ENCODE measurements around the gene CHST2. TPM values are rescaled to one million over a fixed set of nuclear protein-coding genes. Genes with fewer than 3 reads are reported as not detected.
"Not testable (repeated sequence)": the region's sequence is repeated elsewhere in the genome, so short reads cannot be mapped to it uniquely, and the experiment has no call there.

Gene CHST2, protein sequence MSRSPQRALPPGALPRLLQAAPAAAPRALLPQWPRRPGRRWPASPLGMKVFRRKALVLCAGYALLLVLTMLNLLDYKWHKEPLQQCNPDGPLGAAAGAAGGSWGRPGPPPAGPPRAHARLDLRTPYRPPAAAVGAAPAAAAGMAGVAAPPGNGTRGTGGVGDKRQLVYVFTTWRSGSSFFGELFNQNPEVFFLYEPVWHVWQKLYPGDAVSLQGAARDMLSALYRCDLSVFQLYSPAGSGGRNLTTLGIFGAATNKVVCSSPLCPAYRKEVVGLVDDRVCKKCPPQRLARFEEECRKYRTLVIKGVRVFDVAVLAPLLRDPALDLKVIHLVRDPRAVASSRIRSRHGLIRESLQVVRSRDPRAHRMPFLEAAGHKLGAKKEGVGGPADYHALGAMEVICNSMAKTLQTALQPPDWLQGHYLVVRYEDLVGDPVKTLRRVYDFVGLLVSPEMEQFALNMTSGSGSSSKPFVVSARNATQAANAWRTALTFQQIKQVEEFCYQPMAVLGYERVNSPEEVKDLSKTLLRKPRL
- total RNA-seq (ENCODE audit: unreplicated experiment): 51.7 TPM
- long read RNA-seq, full-length matches to known transcripts: 2 of 4 reads
- long read RNA-seq, partial matches to known transcripts: 0 of 4 reads
- long read RNA-seq, other reads (novel, unspliced or antisense): 2 of 4 reads

DNA sequence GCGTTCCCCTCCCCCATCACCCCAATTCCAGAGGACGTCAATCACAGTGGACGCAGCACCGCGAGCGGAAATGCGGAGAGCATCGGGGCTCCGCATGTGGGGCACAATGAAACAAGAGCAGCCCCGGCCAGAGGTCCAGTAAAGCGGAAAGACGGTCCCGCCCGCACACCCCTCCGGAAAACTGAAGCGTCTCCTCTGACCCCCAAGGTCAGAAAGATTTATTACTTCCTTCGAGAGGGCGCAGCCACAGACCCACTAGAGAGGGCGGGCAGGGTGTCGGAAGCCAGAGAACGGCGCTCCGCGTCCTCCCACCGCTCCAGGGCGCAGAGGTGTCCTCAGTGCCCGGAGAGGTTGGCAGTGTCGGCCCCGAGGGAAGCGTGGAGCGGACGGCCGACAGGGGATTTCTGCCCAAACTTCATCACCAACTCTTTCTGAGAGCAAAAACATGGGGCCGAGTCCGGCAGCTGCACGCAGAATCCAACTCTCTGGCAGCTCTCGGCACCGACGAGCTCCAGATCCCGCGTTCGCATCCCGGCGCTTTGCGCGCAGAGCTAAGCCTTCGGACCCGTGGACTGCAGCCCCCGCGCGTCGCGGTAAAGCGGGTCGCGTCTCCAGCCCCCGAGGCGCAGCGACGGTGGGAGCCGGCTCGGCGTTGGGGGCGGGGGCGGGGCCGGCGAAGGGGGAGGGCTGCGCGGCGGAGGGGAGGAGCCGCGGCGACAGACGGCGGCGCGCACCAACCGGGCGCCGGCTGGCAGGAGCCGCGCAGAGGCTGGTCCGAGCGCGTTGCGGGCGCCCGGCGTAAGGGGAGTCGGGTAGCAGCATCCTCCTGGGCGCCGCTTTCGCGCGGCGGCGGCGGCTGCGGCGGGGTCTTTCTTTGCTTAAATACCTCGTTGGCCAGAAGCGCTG lies at the start of gene CHST2:
CHST2 (plus strand) TSS at position 763 of the 906 bp plus-strand sequence. CDS start 1,046 bp downstream, outside the sequence.
- DNase-seq: peak; percentile 86
- Mint-ChIP-seq H3K4me1 (ENCODE audit: low read depth, unreplicated experiment) (peaks cover 17% of the 10 kb centered on the region), H3K36me3 (ENCODE audit: unreplicated experiment) (no peaks in the 10 kb centered on the region), H3K9me3 (ENCODE audit: unreplicated experiment) (peaks cover 6% of the 10 kb centered on the region), H3K27me3 (ENCODE audit: unreplicated experiment) (peaks cover 11% of the 10 kb centered on the region), H3K27ac (ENCODE audit: unreplicated experiment) (peak within 1 kb of the TSS; percentile 85), H3K4me3 (ENCODE audit: unreplicated experiment) (peak within 1 kb of the TSS; percentile 91)
- TF ChIP-seq CTCF (IDR thresholded peaks at IDR 0.05; ENCODE audit: partially characterized antibody, unreplicated experiment): no peak

- TF ChIP-seq CTCF (IDR thresholded peaks at IDR 0.05; ENCODE audit: partially characterized antibody, unreplicated experiment): no peak
- Mint-ChIP-seq H3K27ac (ENCODE audit: unreplicated experiment) (no peak overlapping the region), H3K27me3 (ENCODE audit: unreplicated experiment) (peaks cover 3% of the 10 kb centered on the region), H3K4me1 (ENCODE audit: low read depth, unreplicated experiment) (peaks cover 40% of the 10 kb centered on the region), H3K36me3 (ENCODE audit: unreplicated experiment) (no peaks in the 10 kb centered on the region), H3K9me3 (ENCODE audit: unreplicated experiment) (peaks cover 13% of the 10 kb centered on the region), H3K4me3 (ENCODE audit: unreplicated experiment) (no peak overlapping the region)
- no peak for DNase-seq
These were observed 48.5 kb upstream of the CHST2 start for GRCh38 chr3:143070977-143071551.

- no peaks in the 10 kb centered on the region for H3K36me3 Mint-ChIP-seq (ENCODE audit: unreplicated experiment)
- H3K27me3 Mint-ChIP-seq (ENCODE audit: unreplicated experiment): no peaks in the 10 kb centered on the region
- H3K9me3 Mint-ChIP-seq (ENCODE audit: unreplicated experiment): peaks cover 10% of the 10 kb centered on the region
- H3K4me3 Mint-ChIP-seq (ENCODE audit: unreplicated experiment): no peak overlapping the region
- no peak for DNase-seq
- no peak for TF ChIP-seq CTCF (IDR thresholded peaks at IDR 0.05; ENCODE audit: partially characterized antibody, unreplicated experiment)
- H3K4me1 Mint-ChIP-seq (ENCODE audit: low read depth, unreplicated experiment): peaks cover 38% of the 10 kb centered on the region
- H3K27ac Mint-ChIP-seq (ENCODE audit: unreplicated experiment): peak overlapping the region; percentile 72
These were observed 47.8 kb upstream of the CHST2 start for GRCh38 chr3:143071776-143072175.

DNA sequence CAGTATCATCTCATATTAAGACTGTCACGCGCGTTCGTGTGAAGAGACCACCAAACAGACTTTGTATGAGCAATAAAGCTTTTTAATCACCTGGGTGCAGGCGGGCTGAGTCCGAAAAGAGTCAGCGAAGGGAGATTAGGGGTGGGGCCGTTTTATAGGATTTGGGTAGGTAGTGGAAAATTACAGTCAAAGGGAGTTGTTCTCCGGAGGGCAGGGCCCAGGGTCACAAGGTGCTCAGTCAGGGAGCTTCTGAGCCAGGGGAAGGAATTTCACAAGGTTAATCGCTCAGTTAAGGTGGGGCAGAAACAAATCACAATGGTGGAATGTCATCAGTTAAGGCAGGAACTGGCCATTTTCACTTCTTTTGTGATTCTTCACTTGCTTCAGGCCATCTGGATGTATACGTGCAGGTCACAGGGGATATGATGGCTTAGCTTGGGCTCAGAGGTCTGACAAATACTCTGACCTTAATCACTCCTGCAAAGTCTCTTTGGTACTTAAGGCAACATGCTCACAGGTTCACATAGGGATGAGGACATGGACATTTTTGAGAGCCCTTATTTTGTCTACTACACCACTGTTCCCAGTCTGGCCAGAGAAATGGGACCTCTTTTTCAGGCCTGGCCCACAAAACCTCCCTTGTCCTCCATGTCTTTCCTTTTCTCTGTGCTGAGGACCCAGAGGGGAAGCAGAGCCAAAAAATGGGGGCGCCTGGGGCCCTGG lies 47.1 kb upstream of the CHST2 start:
- not testable (repeated sequence) for H3K36me3 Mint-ChIP-seq (ENCODE audit: unreplicated experiment); DNase-seq; H3K4me3 Mint-ChIP-seq (ENCODE audit: unreplicated experiment); H3K9me3 Mint-ChIP-seq (ENCODE audit: unreplicated experiment); H3K27me3 Mint-ChIP-seq (ENCODE audit: unreplicated experiment)
- Mint-ChIP-seq H3K27ac (ENCODE audit: unreplicated experiment) (peak overlapping the region; percentile 72), H3K4me1 (ENCODE audit: low read depth, unreplicated experiment) (peaks cover 32% of the 10 kb centered on the region)

- H3K36me3 Mint-ChIP-seq (ENCODE audit: unreplicated experiment); H3K4me3 Mint-ChIP-seq (ENCODE audit: unreplicated experiment); H3K27me3 Mint-ChIP-seq (ENCODE audit: unreplicated experiment); H3K9me3 Mint-ChIP-seq (ENCODE audit: unreplicated experiment); DNase-seq: not testable (repeated sequence)
- Mint-ChIP-seq H3K27ac (ENCODE audit: unreplicated experiment) (peak overlapping the region; percentile 80), H3K4me1 (ENCODE audit: low read depth, unreplicated experiment) (peaks cover 26% of the 10 kb centered on the region)
These were observed 46.0 kb upstream of the CHST2 start for GRCh38 chr3:143073541-143073940.

DNA sequence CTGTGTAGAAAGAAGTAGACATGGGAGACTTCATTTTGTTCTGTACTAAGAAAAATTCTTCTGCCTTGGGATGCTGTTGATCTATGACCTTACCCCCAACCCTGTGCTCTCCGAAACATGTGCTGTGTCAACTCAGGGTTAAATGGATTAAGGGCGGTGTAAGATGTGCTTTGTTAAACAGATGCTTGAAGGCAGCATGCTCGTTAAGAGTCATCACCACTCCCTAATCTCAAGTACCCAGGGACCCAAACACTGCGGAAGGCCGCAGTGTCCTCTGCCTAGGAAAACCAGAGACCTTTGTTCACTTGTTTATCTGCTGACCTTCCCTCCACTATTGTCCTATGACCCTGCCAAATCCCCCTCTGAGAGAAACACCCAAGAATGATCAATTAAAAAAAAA lies 45.6 kb upstream of the CHST2 start:
- not testable (repeated sequence) for DNase-seq; H3K4me3 Mint-ChIP-seq (ENCODE audit: unreplicated experiment); H3K9me3 Mint-ChIP-seq (ENCODE audit: unreplicated experiment); H3K36me3 Mint-ChIP-seq (ENCODE audit: unreplicated experiment); H3K27me3 Mint-ChIP-seq (ENCODE audit: unreplicated experiment)
- Mint-ChIP-seq H3K27ac (ENCODE audit: unreplicated experiment) (peak overlapping the region; percentile 92), H3K4me1 (ENCODE audit: low read depth, unreplicated experiment) (peaks cover 28% of the 10 kb centered on the region)

All from glutamatergic neuron (in vitro differentiated cells).